Ovary (tissue), 9 donors: Measurements from ENCODE around the gene TM7SF2. TPM values are rescaled to one million over a fixed set of nuclear protein-coding genes. Genes with fewer than 3 reads are reported as not detected.
A peak's percentile ranks its signal among the peaks of the same experiment; 100 is the strongest.

ENCODE experiments used
- DNase-seq, 5 donors: peaks; one replicate each; pipeline ENCODE4 v3.0.0-alpha.2; 2019 to 2020
- H3K27ac ChIP-seq, 2 donors: fragments of 200-600 bp; one replicate each; pipeline versions ENCODE4 v1.5.1 to v1.8.0; 2019 to 2022
- H3K27me3 ChIP-seq: fragments of 200-600 bp; one replicate; pipeline ENCODE4 v1.8.0; 2022
- H3K36me3 ChIP-seq: fragments of 200-600 bp; sonication (generic); one replicate; pipeline ENCODE4 v1.5.1; 2019
- H3K4me1 ChIP-seq: one replicate; pipeline ENCODE4 v1.8.1; 2013; ENCODE audit warnings: mild to moderate bottlenecking, moderate library complexity; ENCODE audit not compliant: insufficient read depth
- H3K4me3 ChIP-seq: fragments of 200-600 bp; sonication (generic); one replicate; pipeline ENCODE4 v1.5.1; 2017
- H3K9me3 ChIP-seq, 2 donors: fragments of 200-600 bp in 1 of 2; sonication (generic) in 1 of 2; one replicate each; pipeline versions ENCODE4 v1.5.1 to v1.8.1; 2013 to 2019; ENCODE audit warnings: mild to moderate bottlenecking in 1 of 2, moderate library complexity in 1 of 2
- EP300 ChIP-seq: sonication (generic); formaldehyde crosslinking; IDR thresholded peaks from one replicate; pipeline ENCODE4 v1.6.1; 2017; ENCODE audit warnings: antibody characterized with exemption
- POLR2A ChIP-seq: fragments of 450-650 bp; IDR thresholded peaks from one replicate; pipeline ENCODE4 v1.6.1; 2017; ENCODE audit warnings: antibody characterized with exemption, mild to moderate bottlenecking, moderate library complexity
- WGBS, 3 donors: extraction: QIAGEN DNeasy Blood & Tissue Kit in 1 of 3; methylation state at CpG; one replicate each; pipeline versions ENCODE4 v1.1.5 to v1.1.7; 2013 to 2017; 5-methylcytosine and 5-hydroxymethylcytosine counted together
- intact Hi-C, 4 donors: fragments of 100-400 bp; cut with DNase I; formaldehyde crosslinking; loops; one replicate each; pipeline versions ENCODE4 v1.11.0 to v1.15.1; 2022 to 2023
- polyA plus RNA-seq, 2 donors: library from polyadenylated mRNA; stranded (reverse); fragments of 200-250 nt in 1 of 2; fragments of 350-450 nt in 1 of 2; fragmentation: Illumina TruSeq in 1 of 2; extraction: RNeasy Lipid Tissue Mini Kit (QIAGEN cat#74804) in 1 of 2; gene quantifications; one replicate each; pipeline ENCODE4 v1.2.3, GENCODE V29; 2013 to 2014
- total RNA-seq, 7 donors: library from RNA; depleted of rRNA in 2 of 7; stranded (reverse); fragments of >200 nt in 2 of 7; fragmentation: NEBNext Ultra II Directional in 3 of 7; extraction: Animal tissue kit (Norgen Biotek cat#: 25700) in 3 of 7; gene quantifications; one replicate each; pipeline versions ENCODE4 v1.1.0 to v1.2.4, GENCODE V29; 2016 to 2023
- TF ChIP-seq, protein P1 (sequence below), 3 donors: fragments of 450-650 bp in 2 of 3; fragments of 200-600 bp in 1 of 3; IDR thresholded peaks; one replicate each; pipeline versions ENCODE4 v1.5.1 to v1.8.0; 2016 to 2022; ENCODE audit warnings: antibody characterized with exemption in 3 of 3, mild to moderate bottlenecking in 1 of 3
- donor health status: DM: no; HTN: no; CAD: no; lungs with moderate emphysema.
- donor health status: DM: no; HTN: no; CAD: no.
- donor health status: Bipolar disorder and iron deficiency.
- donor health status: DM: yes; HTN: yes; CAD: no.
- donor health status: DM: no; HTN: no; CAD: no.
- donor health status: DM: yes; HTN: yes; CAD: no.

The TM7SF2 gene
- total and polyA plus RNA-seq, 9 donors, result 30.0 to 170 (median 76.3) TPM

DNA sequence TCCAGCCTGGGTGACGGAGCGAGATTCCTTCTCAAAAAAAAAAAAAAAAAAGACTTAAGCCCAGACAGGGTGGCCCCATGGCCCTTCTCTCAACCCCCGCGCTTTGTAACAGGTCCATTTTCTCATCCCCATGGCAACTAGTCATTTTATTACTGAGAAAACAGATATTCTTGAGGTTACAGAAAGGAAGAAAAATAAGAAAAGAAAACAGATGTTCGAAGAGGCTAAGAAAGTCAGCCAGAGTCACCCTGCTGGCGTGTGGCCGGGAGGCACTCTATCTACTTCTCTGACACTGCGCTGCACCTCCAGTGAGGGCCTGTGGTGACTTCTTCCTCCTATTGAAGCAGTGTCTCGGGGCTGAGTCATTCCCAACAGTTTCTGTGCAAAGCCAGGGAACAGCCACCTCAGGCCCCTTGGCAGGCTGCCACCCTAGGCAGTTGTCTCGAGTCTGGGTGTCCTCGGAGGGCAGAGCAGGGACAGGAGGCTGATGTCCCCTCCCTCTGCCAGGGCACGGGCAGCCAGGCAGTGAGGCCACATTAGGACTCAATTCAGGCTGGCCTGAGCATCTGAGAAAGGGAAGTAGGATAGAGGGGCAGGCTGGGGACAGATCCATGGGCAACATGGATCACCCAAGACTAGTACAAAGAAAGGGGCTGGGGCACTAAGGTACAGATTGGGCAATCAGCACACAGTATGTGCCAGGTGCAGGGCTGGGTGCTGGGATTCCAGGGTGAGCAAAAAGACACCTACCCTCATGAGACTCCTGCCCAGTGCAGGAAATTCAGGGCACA lies 39.0 kb downstream of the TM7SF2 start:
- no peaks in the 10 kb centered on the region for H3K27me3 ChIP-seq
- TF ChIP-seq EP300 (no peak), POLR2A (no peak)
- TF ChIP-seq, protein P1, sequence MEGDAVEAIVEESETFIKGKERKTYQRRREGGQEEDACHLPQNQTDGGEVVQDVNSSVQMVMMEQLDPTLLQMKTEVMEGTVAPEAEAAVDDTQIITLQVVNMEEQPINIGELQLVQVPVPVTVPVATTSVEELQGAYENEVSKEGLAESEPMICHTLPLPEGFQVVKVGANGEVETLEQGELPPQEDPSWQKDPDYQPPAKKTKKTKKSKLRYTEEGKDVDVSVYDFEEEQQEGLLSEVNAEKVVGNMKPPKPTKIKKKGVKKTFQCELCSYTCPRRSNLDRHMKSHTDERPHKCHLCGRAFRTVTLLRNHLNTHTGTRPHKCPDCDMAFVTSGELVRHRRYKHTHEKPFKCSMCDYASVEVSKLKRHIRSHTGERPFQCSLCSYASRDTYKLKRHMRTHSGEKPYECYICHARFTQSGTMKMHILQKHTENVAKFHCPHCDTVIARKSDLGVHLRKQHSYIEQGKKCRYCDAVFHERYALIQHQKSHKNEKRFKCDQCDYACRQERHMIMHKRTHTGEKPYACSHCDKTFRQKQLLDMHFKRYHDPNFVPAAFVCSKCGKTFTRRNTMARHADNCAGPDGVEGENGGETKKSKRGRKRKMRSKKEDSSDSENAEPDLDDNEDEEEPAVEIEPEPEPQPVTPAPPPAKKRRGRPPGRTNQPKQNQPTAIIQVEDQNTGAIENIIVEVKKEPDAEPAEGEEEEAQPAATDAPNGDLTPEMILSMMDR (IDR thresholded peaks at IDR 0.05), result no peak
- H3K9me3 ChIP-seq, result peaks cover 0 to 3% of the 10 kb centered on the region in 2 donors
- 10 to 15% (median 13%) methylated on average over 12 of the region's 12 CpGs for WGBS, 3 donors
- peak; percentile 50 to 77 (median 65) for DNase-seq
- intact Hi-C loops, result no loop called here
- H3K4me1 ChIP-seq, result no peaks in the 10 kb centered on the region
- no peaks in the 10 kb centered on the region for H3K36me3 ChIP-seq
- peak overlapping the region in 1 of 2 donors; percentile 60 for H3K27ac ChIP-seq
- H3K4me3 ChIP-seq, result no peak overlapping the region

DNA sequence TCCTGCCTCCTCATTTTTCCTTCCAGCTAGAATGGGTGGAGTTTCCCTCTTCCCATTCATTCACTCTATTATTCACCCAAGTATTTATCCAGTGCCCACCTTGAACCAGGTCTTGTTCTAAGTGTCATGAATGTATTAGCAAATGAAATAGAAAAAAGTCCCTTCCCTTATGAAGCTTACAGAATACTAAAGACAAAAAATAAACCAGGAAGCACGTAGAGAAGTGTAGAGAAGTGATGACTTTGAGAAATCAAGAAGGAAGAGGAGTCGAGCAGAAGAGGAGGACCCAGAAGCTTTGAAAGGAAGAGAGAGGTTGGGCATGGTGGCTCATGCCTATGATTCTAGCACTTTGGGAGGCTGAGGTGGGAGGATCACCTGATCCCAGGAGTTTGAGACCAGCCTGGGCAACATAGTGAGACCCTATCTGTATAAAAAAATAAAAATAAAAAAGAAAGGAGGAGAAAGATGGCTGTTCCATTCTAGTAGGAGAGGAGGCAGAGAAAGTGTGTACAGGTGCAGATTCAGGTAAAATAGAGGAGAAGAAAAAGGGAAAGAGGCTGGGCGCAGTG lies 39.7 kb downstream of the TM7SF2 start:
- no peaks in the 10 kb centered on the region for H3K4me1 ChIP-seq
- intact Hi-C loops, result no loop called here
- WGBS, 3 donors, result 54 to 65% (median 62%) methylated on average over 3 of the region's 3 CpGs
- H3K27ac ChIP-seq, result no peak overlapping the region
- no peak overlapping the region for H3K4me3 ChIP-seq
- DNase-seq, result peak in 1 of 5 donors; percentile 2
- no peaks in the 10 kb centered on the region for H3K36me3 ChIP-seq
- TF ChIP-seq POLR2A, result no peak
- H3K27me3 ChIP-seq, result no peaks in the 10 kb centered on the region
- H3K9me3 ChIP-seq, result peaks cover 0 to 3% of the 10 kb centered on the region in 2 donors

DNA sequence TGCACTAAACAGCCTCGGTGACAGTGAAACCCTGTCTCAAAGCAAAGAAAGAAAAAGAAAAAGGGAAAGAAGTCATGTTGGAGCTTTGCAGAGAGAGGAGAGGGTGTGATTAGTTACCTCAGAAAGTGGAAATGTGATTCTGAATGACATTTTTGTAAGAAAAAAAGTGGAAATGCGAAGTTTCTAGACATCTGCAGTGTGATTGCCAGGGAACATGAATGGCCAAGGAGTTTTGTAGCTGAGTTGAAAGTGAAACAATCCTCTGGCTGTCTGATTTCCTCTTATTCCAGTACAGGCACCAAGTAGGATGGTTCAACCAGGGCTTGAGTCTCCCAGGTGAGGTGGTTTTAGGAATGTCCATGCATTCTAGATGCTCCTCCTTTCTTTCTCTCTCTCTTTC lies 40.5 kb downstream of the TM7SF2 start:
- H3K4me1 ChIP-seq, result no peaks in the 10 kb centered on the region
- no peaks in the 10 kb centered on the region for H3K27me3 ChIP-seq
- H3K36me3 ChIP-seq, result no peaks in the 10 kb centered on the region
- H3K4me3 ChIP-seq, result no peak overlapping the region
- no peak overlapping the region for H3K27ac ChIP-seq
- TF ChIP-seq, protein P1 (IDR thresholded peaks at IDR 0.05), result no peak
- TF ChIP-seq POLR2A (no peak), EP300 (no peak)
- no peak for DNase-seq
- 57 to 63% (median 59%) methylated on average over 2 of the region's 2 CpGs for WGBS, 3 donors
- intact Hi-C loops, result no loop called here
- H3K9me3 ChIP-seq, result peaks cover 0 to 3% of the 10 kb centered on the region in 2 donors

DNA sequence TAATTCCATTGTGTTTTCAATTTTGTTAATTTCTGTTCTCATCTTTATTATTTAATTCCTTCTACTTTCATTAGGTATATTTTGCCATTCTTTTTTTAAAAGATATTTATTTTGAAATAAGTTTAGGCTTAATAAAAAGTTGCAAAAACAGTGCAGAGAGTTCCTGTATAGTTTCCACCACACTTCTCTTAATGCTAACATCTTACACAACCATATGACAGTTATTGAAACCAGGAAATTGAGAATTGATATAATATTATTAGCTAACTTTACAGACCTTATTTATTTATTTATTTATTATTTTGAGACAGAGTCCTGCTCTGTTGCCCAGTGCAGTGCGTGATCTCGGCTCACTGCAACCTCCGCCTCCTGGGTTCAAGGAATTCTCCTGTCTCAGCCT lies 44.6 kb downstream of the TM7SF2 start:
- no peak for DNase-seq
- H3K36me3 ChIP-seq, result no peaks in the 10 kb centered on the region
- WGBS, 3 donors, result 89 to 93% (median 93%) methylated on average over 3 of the region's 3 CpGs
- no peaks in the 10 kb centered on the region for H3K9me3 ChIP-seq
- H3K27me3 ChIP-seq, result no peaks in the 10 kb centered on the region
- H3K4me3 ChIP-seq, result no peak overlapping the region
- no peak overlapping the region for H3K27ac ChIP-seq
- no peaks in the 10 kb centered on the region for H3K4me1 ChIP-seq
- intact Hi-C loops, result no loop called here
- TF ChIP-seq EP300 (no peak), POLR2A (no peak)
- TF ChIP-seq, protein P1 (IDR thresholded peaks at IDR 0.05), result no peak

DNA sequence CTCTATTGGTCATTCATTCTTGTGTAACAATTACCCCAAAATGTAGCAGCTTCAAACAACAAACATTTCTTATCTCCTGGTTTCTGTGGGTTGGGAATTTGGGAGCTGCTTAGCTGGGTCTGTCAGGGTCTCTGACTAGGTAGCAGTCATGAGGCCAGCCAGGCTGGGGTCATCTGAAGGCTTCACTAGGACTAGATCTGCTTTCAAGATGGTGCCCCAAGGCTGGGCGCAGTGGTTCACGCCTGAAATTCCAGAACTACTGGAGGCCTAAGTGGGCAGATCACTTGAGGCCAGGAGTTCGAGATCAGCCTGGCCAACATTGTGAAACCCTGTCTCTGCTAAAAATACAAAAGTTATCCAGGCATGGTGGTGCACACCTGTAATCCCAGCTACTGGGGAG lies 45.3 kb downstream of the TM7SF2 start:
- H3K4me1 ChIP-seq, result no peaks in the 10 kb centered on the region
- TF ChIP-seq, protein P1 (IDR thresholded peaks at IDR 0.05), result no peak
- no peak for TF ChIP-seq POLR2A
- TF ChIP-seq EP300, result no peak
- intact Hi-C loops, result no loop called here
- DNase-seq, result peak in 1 of 5 donors; percentile 3
- no peak overlapping the region for H3K4me3 ChIP-seq
- no peak overlapping the region for H3K27ac ChIP-seq
- H3K27me3 ChIP-seq, result no peaks in the 10 kb centered on the region
- WGBS, 3 donors, result 88 to 100% (median 96%) methylated on average over 3 of the region's 3 CpGs
- no peaks in the 10 kb centered on the region for H3K36me3 ChIP-seq
- no peaks in the 10 kb centered on the region for H3K9me3 ChIP-seq
